GM12874 (cell line): ENCODE results near the gene UCP2.

Experiments used
- CTCF ChIP-seq: IDR thresholded peaks from 2 replicates; pipeline ENCODE4 v1.5.1; 2011; ENCODE audit warnings: low read depth, mild to moderate bottlenecking, control low read depth, low read length, moderate library complexity; ENCODE audit not compliant: insufficient read depth

Gene UCP2

DNA sequence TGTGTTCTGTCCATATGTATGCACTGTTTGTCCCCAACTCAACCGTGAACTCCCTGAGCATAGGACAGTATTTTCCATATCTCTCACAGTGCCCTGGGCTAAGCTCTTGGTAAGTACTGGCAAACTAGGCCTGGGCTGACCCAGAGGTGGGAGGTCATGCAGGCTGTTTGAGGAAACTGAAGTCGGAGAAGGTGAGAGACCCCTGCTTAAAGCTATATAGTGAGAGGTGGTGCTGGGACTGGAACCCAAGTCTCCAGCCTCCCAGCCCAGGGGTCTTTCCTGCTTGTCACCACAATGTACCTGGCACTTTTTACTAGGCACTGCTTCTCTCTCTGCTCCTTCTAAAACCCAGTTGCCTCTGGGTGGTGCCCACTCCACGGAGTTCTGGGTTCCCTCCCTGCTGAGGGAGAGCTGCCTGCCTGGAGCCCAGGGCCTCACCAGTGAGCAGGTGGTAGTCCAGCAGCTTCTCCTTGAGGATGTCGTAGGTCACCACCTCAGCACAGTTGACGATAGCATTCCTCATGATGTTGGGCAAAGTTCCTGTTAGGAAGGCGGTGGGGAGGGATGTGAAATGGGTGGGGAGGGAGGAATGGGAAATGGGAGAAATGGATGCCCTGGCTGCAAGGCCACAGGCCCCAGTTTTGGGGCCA lies 21.5 kb upstream of the UCP2 start:
- no peak for TF ChIP-seq CTCF

GRCh38 chr11:74002832-74003231 lies 20.2 kb upstream of the UCP2 start:
- TF ChIP-seq CTCF = no peak

- TF ChIP-seq CTCF = no peak
Observed at GRCh38 chr11:74001822-74002286, 19.2 kb upstream of the UCP2 start.

GRCh38 chr11:74000307-74001133 lies 17.9 kb upstream of the UCP2 start:
- no peak for TF ChIP-seq CTCF

GRCh38 chr11:73999581-74000306 lies 17.1 kb upstream of the UCP2 start:
- no peak for TF ChIP-seq CTCF

- TF ChIP-seq CTCF = no peak
Observed at GRCh38 chr11:73998846-73999575, 16.4 kb upstream of the UCP2 start.
